NCI-H510A treated with DMSO at 0.1 percent for 48 hours (cell line): ENCODE data around the gene FGD4.
A peak's percentile ranks its signal among the peaks of the same experiment; 100 is the strongest.
"Not testable (repeated sequence)": the region's sequence is repeated elsewhere in the genome, so short reads cannot be mapped to it uniquely, and the experiment has no call there.

Source experiments
- DNase-seq: peaks from one replicate; lab custom pipeline; 2025; lab: John Stamatoyannopoulos, UW

Gene FGD4

DNA sequence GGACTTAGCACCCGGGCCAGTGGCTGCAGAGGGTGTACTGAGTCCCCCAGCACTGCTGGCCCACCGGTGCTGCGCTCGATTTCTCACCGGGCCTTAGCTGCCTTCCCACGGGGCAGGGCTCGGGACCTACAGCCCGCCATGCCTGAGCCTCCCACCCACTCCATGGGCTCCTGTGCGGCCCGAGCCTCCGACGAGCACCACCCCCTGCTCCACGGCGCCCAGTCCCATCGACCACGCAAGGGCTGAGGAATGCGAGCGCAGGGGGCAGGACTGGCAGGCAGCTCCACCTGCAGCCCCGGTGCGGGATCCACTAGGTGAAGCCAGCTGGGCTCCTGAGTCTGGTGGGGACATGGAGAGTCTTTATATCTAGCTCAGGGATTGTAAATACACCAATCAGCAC, 126.4 kb downstream of the FGD4 start:
- DNase-seq = not testable (repeated sequence)

DNA sequence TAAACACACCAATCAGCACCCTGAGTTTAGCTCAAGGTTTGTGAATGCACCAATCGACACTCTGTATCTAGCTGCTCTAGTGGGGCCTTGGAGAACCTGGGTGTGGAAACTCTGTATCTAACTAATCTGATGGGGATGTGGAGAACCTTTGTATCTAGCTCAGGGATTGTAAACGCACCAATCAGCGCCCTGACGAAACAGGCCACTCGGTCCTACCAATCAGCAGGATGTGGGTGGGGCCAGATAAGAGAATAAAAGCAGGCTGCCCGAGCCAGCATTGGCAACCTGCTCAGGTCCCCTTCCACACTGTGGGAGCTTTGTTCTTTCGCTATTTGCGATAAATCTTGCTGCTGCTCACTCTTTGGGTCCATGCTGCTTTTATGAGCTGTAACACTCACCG, 127.0 kb downstream of the FGD4 start:
- not testable (repeated sequence) for DNase-seq

DNA sequence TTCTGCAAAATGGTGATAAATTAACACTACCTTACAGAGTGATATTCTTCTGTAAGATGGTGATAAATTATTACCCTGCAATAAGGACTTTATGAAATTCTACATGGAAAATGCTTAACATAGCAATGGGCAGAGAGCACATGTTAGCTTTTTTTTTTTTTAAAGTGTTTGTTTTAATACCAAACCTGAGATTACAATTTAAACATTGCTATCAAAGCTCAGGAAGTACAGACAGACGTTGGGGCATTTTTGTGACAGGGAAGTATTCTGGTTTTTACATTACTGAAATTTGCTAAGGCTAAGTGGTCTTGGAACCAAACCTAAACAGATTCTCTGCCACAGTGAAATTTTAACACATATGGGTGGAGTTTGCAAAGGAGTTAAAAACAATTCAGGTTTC, 133.1 kb downstream of the FGD4 start:
- no peak for DNase-seq

DNA sequence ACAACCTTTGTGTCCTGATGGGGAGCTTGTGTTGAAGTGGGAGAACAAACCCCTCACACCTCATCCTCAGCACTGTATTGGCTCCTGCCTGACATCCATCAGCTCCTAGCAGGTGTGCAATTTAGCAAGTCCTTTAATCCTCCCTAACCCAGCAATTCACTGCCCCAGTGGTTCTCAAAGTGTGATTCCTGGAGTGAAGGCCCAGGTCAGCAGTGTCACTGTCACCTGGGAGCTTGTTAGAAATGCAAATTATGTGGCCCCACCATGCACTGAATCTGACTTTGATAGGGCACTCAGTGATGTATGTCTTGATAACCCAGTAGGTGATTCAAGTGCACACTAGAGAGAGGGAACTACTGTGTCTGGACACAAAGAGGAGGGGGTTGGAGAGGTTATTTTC, 133.6 kb downstream of the FGD4 start:
- no peak for DNase-seq

DNA sequence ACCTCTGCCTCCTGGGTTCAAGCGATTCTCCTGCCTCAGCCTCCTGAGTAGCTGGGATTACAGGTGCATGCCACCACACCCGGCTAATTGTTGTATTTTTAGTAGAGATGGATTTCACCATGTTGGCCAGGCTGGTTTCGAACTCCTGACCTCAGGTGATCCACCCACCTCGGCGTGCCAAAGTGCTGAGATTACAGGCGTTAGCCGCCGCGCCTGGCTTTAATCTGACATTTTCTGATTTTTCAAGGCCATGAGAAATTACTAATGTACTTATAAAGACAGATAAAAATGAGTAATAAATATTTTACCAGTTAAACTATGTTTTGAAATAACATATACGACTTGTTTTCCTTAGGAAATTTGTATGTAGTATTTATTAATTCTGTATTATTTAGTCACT, 134.1 kb downstream of the FGD4 start:
- not testable (repeated sequence) for DNase-seq

DNA sequence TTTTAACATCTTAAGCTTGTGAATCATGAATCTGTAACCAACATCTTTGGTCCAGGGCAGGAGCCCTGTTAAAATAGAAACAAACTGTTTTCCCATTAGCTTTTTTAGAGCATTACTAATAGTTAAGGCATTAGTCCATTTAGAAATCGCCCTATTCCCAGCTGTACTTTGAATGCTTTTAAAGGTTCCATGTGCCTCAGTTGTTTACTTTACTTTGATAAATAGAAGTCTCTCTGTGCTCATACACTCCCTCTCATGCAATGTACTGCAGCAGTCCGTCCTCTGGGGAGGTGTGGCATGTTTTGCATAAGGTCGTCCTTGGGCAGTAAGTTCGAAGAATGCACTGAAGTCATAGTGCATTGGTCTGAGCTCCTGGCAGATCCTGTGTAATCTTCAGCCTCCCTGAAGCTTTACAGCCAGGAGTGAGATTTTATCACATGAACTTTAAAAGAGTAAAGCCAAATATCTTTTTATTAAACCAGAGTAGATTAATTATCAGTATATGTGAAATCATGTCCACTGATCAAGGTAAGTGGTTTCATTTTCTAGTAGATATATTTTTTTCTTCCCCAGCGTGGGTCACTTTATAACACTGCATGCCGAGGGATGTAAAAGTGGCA, 134.7 kb downstream of the FGD4 start:
- peak; percentile 28 for DNase-seq

DNA sequence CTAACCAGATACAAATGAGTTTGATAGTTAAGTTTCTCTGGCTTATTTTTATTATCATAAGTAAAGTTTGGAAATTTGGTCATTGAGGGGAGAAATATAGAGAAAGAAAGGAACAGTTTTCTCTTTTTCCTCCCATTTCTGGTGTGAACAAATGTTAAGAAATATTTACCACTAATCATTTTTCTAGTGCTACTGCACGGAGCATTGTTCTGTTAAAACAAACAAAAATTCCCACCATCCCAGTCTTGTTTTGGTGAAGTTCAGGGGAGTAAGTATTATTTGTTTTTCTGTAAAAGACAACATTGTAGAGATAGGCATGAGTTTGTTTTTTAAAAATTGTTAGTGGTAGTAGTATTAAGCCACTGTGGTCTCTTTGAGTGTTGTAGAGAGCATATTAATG, 135.3 kb downstream of the FGD4 start:
- no peak for DNase-seq

DNA sequence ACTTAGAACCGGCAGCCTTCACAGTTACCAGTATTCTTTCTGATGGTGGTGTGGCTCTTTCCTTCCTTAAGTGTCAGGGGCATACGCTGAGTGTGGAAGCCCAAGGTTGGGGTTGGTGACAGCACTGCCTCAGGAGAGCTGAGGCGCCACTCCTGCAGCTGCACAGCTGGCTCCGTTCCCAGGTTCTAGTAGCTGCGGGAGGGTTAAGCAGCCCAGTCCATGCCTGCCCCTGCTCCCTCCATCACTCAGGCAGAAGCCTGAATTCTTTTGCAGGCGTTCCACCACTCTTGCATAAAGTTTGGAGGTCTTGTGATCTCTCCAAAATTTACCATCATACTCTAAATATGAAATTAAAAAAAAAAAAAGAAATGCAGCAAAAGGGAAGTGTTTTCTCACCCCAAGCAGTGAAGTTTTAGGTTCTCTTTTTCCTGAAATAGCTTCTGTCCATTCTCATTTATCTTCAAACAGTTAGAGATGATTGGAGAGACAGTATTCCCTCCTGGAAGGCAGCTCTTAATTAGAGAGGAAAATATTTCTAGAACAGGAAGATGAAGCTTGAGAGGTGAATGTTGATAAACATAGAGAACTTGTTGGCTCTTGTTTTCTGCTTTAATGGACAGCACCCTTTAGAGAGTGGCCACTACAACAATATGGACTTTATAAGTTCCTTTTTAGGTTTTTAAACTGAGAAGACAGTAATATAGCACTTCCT, 136.1 kb downstream of the FGD4 start:
- DNase-seq = peak; percentile 60

DNA sequence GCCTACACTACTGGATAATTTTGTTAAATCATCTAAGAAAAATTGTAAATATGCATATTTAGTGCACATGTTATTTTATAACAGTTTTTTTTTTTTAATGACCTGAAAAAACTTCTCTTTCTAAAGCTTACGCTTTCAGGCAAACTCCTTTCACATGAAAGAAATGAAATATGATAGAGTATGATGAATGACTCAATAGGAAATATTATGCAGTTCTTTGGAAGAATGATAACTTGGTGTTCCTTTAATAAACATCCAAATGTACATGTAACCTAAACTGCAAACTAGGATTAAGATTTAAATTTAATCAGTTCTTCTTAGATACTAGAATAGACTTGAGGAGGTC, 136.6 kb downstream of the FGD4 start:
- DNase-seq = no peak

DNA sequence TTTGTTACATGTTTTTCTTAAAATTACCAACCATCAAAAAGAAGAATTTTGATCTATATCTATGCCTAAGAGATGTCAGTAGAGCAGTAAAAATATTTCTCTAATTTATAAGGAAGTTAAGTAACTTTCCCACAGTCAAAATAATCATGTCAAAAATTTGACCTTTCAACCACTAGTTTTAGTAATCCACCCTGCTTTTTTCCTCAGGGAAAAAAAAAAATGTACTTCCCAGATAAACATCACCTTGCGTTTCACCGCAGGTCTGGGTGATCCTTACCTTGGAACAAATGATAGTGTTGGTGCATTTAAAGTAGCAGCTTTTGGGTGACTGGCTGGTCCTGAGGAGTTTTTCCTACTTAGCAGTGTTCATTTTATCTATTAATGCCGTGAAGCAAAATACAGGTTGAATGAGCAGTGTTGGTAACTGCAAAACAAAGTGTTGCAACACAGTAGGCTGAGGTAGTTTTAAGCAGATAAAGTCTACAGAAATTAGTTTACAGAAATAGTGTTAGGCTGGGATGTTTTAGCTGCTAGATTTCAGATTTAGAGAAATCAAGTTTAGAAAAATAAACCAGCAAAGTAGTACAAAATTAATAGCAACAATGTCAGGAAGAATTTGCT, 142.5 kb downstream of the FGD4 start:
- no peak for DNase-seq

DNA sequence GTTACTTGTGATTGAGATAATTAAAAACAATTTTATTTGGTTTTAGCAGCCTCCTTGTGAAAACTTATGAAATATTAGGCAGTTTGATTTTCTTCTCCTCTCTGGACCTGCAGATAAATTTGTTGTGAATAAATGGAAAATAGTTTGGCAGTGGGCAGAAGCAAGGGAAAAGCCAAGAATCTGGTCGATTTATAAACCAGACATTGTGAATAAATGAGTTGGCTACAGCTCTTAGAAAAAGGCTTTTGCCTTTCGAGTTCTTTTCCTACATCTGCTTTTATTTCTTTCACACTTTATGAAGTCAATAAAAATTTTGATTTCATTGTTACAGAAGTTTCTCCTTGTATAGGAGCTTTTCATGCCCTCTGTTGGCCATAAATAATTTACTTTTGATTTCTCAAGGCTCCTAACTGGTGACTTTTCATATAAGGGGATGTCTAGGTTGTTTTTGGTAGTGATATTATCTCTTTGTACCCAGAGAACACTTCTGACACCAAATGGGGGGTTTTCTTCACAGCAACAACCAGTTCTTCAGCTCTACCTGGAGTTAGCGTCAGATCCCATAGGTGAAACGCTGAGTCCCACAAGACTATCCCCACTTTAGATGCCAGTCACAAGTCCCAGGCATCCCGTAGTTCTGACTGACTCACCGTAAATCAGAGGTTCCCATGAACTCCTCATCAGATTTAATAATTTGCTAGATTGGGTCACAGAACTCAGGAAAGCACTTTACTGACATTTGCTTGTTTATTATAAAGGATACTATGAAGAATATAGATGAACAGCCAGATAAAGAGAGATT, 143.3 kb downstream of the FGD4 start:
- DNase-seq = no peak

DNA sequence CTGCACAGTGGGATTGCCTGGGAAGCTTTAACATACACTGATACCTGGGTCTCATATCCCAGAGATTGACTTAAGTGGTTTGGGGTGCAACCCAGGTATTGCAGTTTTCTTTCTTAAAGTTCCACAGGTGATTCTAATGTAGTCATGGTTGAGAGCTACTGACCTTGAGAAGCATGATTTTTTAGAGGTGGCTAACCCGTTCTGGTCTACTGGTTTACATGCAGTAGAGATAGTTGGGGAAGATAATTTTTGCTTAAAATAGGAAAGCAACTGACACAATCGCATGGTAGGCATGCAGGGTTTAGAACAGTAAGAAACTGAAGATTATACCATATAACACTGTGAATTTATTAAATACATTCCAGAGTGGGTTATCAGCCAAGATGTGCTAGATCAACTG, 145.5 kb downstream of the FGD4 start:
- DNase-seq = no peak

DNA sequence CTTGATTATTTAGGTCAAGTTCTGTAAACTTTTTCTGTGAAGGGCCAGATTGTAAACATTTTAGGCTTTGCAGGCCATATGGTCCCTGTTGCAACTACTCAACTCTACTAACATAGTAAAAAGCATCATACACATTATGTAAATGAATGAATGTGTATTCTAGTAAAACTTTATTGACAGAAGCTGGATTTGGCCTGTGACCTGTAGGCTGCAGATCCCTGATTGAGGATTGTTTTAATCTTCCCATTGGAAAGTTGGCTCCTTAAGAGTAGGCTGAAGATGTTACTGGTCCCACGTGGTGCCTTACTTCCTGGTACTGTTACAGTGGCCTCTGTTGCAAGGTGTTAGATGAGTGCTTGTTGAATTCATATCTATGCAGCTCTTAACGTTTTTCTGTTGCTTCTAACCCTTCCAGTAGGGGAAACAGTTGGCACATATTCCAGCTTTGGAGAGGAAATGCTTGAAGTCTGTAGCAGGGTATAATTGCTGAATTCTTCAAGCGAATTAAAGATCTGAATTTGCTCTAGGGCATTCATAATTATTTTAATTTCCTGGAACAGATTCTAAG, 146.1 kb downstream of the FGD4 start:
- no peak for DNase-seq

DNA sequence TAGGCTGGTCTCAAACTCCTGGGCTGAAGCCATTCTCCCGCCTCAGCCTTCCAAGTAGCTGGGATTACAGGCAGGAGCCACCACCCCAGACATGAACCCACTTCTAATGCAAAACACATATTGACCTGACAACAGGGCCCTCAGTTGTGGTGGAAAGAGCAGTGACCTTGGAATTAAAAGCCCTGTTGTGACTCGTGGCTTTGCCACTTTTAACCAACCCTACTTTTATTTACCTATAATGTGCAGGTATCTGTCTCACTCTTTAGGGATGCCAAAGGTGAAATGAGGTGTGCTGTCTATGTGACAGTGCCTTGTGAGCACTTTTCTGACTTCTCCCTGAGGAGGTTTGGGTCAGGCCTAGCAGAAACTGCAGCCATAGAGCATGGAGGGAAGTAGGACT, 146.9 kb downstream of the FGD4 start:
- DNase-seq = no peak

DNA sequence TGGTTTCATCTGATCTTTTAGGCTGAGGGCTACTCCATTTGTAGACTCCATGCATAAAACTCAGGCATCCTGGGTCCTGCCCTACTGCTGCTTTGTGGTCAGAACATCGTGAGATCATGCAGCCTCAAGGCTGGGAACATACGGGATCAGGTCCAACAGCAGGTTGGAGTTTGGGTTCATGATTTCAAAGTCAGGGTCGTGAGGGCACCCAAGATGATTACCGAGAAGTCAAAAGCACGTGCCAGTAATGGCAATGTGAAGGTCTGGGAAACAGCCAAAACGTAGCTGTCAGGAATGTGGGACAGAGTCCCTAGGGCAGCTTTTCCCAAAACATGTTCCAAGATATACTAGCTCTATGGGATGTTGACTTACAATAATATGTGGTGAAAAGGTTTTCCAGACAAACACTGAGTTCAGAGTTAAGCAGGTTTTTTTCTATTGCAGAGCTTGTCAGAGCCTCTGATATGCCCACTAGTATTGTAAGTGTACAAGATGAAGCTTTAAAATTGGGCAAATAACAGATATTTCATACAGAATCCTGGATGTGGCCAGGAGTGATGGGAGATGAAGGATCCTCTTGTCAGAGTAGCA, 149.4 kb downstream of the FGD4 start:
- DNase-seq = no peak

DNA sequence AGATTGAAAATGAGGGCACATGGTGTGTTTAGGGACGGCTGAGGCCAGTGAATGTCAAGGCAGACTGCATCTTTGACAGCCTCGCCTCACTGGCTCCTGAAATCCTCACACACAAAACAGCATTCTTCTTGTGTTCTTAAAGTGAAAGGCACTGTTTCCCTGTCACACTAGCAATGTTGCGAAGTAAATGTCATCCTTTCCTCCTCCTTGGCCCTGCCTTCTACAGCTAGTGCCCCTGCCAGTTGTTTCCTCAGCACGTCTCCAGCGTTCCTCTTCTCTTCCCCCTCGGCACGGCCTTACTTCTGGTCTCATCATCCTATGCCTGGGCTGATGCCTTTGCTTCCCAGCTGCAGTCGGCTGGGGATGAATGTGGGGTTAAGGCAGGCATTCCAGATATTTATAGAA, 150.3 kb downstream of the FGD4 start:
- DNase-seq = no peak

DNA sequence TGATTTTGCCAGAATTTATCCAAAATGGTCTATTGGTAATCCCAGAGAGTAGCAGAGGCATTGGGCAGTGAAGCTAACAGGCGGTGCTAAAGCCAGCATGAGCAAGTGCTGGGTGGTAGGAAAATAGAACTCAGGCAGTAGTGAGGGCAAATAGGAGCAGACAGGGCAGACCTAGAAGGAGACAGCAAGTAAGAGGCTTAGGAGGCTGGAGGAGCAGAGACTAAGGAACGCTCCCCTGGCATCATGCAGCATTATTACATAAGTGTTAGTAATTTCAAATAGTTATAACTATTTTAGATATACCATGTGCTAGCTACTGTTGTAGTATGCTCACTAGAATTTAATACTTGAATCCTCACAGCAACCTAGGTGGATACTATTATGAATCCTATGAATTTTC, 151.7 kb downstream of the FGD4 start:
- no peak for DNase-seq

DNA sequence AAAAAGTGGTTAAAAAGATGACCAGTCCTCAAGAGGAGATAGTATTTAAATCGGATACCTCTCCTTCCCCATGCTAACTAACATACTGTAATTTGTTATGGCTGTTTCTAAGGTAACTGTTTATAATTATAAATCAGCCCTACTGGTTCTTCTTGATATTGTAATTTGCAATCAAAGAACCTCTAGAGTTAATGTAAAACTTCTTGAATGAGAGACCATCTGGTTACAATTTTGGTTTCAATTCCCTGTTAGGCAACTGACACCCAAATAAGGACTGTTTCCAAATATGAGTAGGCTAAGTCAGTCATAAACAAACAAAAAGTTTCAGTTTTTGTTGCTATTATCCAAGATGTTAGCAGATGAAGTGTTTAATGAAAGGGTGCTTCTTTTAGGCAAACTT, 159.5 kb downstream of the FGD4 start:
- no peak for DNase-seq

DNA sequence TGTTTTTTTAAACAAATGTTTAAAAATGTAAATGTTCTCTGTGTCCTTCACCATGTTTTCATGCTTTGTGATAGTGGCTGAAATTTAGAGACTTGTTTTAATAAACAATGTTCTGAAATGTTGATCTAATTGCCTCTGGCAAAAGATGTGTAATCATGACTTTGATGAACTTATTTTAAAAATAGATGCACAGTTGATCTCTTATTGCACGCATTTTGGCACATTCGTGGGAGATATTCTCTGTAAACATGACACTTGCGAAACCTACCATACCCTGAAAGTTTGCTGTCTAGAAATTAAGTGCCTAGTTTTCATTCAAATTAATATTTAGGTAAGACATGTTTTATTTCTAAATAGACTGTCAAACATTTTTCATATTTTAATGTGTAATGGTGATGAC, 160.1 kb downstream of the FGD4 start:
- DNase-seq = no peak

DNA sequence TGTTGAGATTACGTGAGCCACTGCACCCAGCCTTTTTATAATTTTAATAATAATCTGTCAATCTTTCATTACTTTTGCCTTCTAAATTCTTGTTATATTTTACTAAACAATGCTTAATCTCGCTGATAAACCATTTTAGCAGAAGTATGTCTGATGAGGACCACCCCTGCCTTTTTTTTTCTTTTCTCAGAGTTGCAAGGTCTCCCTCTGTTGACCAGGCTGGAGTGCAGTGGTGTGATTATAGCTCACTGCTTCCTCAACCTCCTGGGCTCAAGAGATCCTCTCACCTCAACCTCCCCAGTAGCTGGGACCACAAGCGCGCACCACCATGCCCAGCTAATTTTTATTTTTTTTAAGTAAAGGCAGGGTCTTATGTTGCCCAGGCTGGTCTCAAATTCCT, 161.2 kb downstream of the FGD4 start:
- DNase-seq = no peak

DNA sequence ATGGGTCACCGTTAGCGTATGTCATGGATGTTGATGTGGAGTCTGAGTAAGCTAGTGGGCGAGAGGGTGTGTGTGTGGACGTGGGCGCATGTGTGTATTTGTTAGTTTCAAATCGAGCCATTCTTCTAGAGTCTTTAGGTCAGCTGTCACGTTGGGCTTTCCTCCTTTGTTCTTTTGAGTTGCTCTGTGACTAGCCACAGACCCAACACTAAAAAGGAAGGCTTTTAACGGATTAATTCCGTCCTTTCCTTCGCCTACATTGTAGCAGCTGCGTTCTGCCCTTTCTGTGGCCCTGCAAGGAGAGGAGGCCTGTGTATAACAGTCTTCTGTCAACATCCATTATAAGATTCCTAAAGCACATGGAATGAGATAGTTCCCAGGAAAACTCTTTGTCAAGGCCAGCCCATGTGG, 162.6 kb downstream of the FGD4 start:
- DNase-seq = no peak

DNA sequence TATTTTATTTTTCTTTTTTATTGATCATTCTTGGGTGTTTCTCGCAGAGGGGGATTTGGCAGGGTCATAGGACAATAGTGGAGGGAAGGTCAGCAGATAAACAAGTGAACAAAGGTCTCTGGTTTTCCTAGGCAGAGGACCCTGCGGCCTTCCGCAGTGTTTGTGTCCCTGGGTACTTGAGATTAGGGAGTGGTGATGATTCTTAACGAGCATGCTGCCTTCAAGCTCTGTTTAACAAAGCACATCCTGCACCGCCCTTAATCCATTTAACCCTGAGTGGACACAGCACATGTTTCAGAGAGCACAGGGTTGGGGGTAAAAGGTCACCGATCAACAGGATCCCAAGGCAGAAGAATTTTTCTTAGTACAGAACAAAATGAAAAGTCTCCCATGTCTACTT, 163.1 kb downstream of the FGD4 start:
- not testable (repeated sequence) for DNase-seq
